Endothelial cell (in vitro differentiated cells): ENCODE results near the gene USP19. TPM values are rescaled to one million over a fixed set of nuclear protein-coding genes. Genes with fewer than 3 reads are reported as not detected.

ENCODE experiments used
- DNase-seq: peaks from one replicate; pipeline ENCODE4 v3.0.0; 2021; ENCODE audit warnings: low spot score
- H3K27ac Mint-ChIP-seq: one replicate; pipeline ENCODE4 v1.8.0; 2021; ENCODE audit warnings: mixed read lengths, inconsistent platforms; ENCODE audit not compliant: unreplicated experiment
- H3K27me3 Mint-ChIP-seq: one replicate; pipeline ENCODE4 v1.8.0; 2021; ENCODE audit warnings: mild to moderate bottlenecking, moderate library complexity, mixed read lengths, inconsistent platforms; ENCODE audit not compliant: unreplicated experiment
- H3K36me3 Mint-ChIP-seq: one replicate; pipeline ENCODE4 v1.8.0; 2021; ENCODE audit warnings: mild to moderate bottlenecking, low read depth, mixed read lengths, inconsistent platforms; ENCODE audit not compliant: unreplicated experiment
- H3K4me1 Mint-ChIP-seq: one replicate; pipeline ENCODE4 v1.8.0; 2021; ENCODE audit warnings: mild to moderate bottlenecking, mixed read lengths, inconsistent platforms; ENCODE audit not compliant: unreplicated experiment
- H3K4me3 Mint-ChIP-seq: one replicate; pipeline ENCODE4 v1.8.0; 2021; ENCODE audit warnings: mild to moderate bottlenecking, mixed read lengths, inconsistent platforms; ENCODE audit not compliant: unreplicated experiment
- H3K9me3 Mint-ChIP-seq: one replicate; pipeline ENCODE4 v1.8.0; 2021; ENCODE audit warnings: mixed read lengths, inconsistent platforms; ENCODE audit not compliant: unreplicated experiment
- total RNA-seq: library from RNA; stranded (reverse); fragmentation: NEBNext Ultra II Directional; extraction: Animal tissue kit (Norgen Biotek cat#: 25700); gene quantifications from one replicate; pipeline ENCODE4 v1.2.1, GENCODE V29; 2021; ENCODE audit not compliant: unreplicated experiment
- TF ChIP-seq, protein P1 (sequence below): fragments of 200-600 bp; sonication (generic); IDR thresholded peaks from one replicate; pipeline ENCODE4 v1.5.0; 2021; ENCODE audit warnings: antibody characterized with exemption; ENCODE audit not compliant: unreplicated experiment

USP19 gene
- total RNA-seq, 1 donor from 2014 or later = 38.8 TPM

DNA sequence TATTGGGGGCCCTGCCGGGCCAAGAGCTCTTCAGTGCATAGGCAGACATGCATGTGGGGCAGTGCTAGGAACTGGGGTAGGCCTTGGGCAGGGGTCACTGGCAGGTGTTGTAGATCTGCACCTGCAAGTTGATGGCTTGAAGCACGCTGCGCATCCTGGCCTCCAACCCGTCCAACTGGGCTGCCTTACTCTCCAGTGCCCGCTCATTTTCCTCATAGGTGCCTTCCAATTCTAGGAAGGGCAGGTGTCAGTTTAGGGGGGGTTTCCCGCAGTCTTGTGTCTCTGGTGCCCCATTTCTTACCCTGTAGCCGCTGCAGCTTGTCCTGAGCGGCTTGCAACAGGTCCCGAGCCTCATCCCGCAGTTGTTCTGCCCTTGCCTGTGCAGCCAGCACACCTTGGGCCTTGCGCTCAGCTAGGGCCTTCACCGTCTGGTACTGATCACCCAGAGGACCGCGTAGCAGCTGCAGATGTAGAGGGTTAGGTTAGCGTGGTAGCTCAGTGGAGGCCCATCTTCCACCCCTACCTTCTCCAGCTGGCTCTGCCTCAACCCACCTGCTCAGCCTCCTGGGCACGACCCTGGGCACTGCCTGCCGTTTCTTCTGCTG lies 611 bp upstream of the USP19 start:
- TF ChIP-seq, protein P1, sequence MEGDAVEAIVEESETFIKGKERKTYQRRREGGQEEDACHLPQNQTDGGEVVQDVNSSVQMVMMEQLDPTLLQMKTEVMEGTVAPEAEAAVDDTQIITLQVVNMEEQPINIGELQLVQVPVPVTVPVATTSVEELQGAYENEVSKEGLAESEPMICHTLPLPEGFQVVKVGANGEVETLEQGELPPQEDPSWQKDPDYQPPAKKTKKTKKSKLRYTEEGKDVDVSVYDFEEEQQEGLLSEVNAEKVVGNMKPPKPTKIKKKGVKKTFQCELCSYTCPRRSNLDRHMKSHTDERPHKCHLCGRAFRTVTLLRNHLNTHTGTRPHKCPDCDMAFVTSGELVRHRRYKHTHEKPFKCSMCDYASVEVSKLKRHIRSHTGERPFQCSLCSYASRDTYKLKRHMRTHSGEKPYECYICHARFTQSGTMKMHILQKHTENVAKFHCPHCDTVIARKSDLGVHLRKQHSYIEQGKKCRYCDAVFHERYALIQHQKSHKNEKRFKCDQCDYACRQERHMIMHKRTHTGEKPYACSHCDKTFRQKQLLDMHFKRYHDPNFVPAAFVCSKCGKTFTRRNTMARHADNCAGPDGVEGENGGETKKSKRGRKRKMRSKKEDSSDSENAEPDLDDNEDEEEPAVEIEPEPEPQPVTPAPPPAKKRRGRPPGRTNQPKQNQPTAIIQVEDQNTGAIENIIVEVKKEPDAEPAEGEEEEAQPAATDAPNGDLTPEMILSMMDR = no peak
- no peaks in the 10 kb centered on the region for H3K9me3 Mint-ChIP-seq
- DNase-seq = no peak
- H3K27me3 Mint-ChIP-seq = peaks cover 5% of the 10 kb centered on the region
- H3K27ac Mint-ChIP-seq = no peak overlapping the region
- H3K4me3 Mint-ChIP-seq = peak overlapping the region; percentile 83
- peaks cover 29% of the 10 kb centered on the region for H3K36me3 Mint-ChIP-seq
- peaks cover 5% of the 10 kb centered on the region for H3K4me1 Mint-ChIP-seq

DNA sequence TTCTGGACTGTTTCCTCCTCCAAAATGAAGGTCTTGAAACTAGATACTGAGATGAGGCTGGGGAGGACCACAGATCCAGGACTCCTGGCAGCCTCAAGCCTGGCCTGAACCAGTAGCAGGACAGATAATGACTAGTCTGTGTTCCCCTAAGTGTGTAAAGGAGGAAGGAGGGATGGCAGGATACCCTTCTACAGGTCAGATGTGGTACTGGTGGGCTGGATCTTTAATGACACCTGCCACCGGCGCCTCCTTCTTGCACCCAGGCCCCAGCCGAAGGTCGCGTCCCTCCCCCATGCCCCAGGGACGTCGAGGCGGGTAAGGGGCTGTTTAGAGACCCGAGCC lies 556 bp downstream of the USP19 start:
- Mint-ChIP-seq H3K4me3 (peak overlapping the region; percentile 93), H3K27me3 (peaks cover 3% of the 10 kb centered on the region), H3K27ac (peak overlapping the region; percentile 92), H3K36me3 (peaks cover 27% of the 10 kb centered on the region), H3K9me3 (no peaks in the 10 kb centered on the region), H3K4me1 (peaks cover 5% of the 10 kb centered on the region)
- TF ChIP-seq, protein P1 = no peak
- DNase-seq = no peak

DNA sequence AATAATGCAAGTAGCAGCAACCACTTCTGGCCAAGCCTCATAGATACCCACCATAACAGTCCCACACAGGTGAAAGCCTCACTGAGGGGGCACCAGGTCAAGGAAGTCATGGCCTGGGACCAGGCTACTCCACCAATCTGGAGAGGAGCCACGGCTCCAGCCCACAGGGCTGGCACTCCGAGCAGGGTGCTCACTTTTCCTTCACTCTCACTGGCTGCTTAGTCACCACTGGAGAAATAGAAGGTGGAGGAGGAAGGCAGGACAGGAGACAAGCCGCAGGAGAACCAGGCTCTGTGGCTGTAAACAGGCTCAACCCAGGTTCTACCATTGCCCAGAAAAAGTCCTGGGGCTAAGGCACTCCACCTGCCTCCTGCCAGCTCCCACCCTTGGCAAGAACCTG lies 1.2 kb downstream of the USP19 start:
- peaks cover 24% of the 10 kb centered on the region for H3K36me3 Mint-ChIP-seq
- DNase-seq = no peak
- TF ChIP-seq, protein P1 = no peak
- peaks cover 5% of the 10 kb centered on the region for H3K4me1 Mint-ChIP-seq
- H3K9me3 Mint-ChIP-seq = no peaks in the 10 kb centered on the region
- H3K27me3 Mint-ChIP-seq = peaks cover 2% of the 10 kb centered on the region
- H3K4me3 Mint-ChIP-seq = no peak overlapping the region
- H3K27ac Mint-ChIP-seq = peak overlapping the region; percentile 92

DNA sequence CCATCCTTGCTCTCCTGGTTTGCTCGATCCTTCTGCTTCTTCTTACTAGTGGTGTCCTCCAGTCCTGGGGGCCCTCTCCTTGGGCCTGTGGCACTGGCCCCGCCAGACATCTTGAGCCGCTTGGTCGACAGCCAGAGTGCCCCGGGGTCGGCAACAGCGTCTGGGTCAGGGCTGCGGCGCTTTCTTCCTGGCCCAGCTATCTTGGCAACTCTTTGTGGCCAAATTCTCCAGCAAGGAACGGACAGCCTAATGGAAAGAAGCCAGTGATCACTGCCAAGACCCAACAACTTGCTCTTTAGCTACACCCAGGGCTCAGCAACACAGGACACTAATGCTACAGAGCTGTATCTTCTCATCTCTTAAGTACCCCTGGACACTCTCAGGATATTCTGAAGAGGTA lies 1.6 kb downstream of the USP19 start:
- peaks cover 5% of the 10 kb centered on the region for H3K4me1 Mint-ChIP-seq
- H3K9me3 Mint-ChIP-seq = no peaks in the 10 kb centered on the region
- peaks cover 25% of the 10 kb centered on the region for H3K36me3 Mint-ChIP-seq
- peak overlapping the region; percentile 25 for H3K4me3 Mint-ChIP-seq
- H3K27me3 Mint-ChIP-seq = peaks cover 2% of the 10 kb centered on the region
- no peak for DNase-seq
- peak overlapping the region; percentile 72 for H3K27ac Mint-ChIP-seq
- TF ChIP-seq, protein P1 = no peak

DNA sequence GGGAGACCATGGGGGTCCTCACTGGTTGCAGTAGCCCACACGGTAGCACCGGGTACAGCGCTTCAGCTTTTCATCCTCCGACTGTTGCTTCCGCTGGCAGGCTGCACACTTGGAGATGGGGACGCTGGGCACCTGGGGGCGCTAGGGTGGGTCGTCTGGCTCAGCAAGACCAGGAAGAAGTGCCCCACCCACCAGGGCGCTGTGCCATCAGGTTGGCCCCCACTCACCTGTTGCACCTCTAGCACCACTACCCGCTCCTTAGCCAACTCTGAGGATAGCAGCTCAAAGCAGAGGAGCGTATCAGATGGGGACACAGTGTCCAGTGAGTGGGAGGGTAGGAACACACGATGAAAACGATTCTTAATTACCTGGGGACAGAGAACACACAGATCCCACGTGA lies 8.4 kb downstream of the USP19 start:
- no peak for DNase-seq
- no peaks in the 10 kb centered on the region for H3K4me1 Mint-ChIP-seq
- no peak overlapping the region for H3K27ac Mint-ChIP-seq
- peaks cover 45% of the 10 kb centered on the region for H3K36me3 Mint-ChIP-seq
- no peaks in the 10 kb centered on the region for H3K27me3 Mint-ChIP-seq
- TF ChIP-seq, protein P1 = no peak
- no peak overlapping the region for H3K4me3 Mint-ChIP-seq
- no peaks in the 10 kb centered on the region for H3K9me3 Mint-ChIP-seq
